T follicular helper cell (primary cell): ENCODE measurements around the gene SLC6A15.

Source experiments
- DNase-seq: peaks from one replicate; pipeline ENCODE4 v3.0.0-alpha.2; 2020; ENCODE audit warnings: low read depth
- total RNA-seq, 2 experiments: gene quantifications; one replicate each; lab custom pipeline; 2026; lab: John Stamatoyannopoulos, UW

The SLC6A15 gene
- total RNA-seq = 0.18 to 0.35 reads per million in 2 experiments

- DNase-seq = no peak
These were observed at the start of gene SLC6A15 for GRCh38 chr12:84912198-84913128. TSS of gene SLC6A15 (minus strand) at chr12:84912799. CDS start at chr12:84892120, 20,679 bp downstream.

GRCh38 chr12:84960918-84961317 lies 48.3 kb upstream of the SLC6A15 start:
- no peak for DNase-seq

DNA sequence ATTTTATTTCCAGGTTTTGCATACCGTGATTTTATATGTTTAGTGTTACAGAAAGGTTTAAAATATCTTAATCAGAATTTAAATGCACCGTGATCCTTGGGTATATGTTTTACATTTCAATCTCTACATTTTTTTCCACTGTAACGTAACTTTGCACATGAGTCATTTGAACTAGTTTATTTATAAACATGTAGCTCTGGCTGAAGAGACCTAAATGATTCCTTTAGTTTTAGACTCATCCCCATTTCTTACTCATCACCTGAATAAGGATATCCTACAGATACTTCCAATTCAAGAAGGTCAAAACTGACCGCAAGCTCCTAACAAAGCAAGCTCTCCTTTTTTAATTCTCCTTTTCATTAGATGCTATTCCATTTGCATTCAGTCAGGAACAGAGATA lies 42.7 kb upstream of the SLC6A15 start:
- no peak for DNase-seq

GRCh38 chr12:84954415-84954814 lies 41.8 kb upstream of the SLC6A15 start:
- no peak for DNase-seq

DNA sequence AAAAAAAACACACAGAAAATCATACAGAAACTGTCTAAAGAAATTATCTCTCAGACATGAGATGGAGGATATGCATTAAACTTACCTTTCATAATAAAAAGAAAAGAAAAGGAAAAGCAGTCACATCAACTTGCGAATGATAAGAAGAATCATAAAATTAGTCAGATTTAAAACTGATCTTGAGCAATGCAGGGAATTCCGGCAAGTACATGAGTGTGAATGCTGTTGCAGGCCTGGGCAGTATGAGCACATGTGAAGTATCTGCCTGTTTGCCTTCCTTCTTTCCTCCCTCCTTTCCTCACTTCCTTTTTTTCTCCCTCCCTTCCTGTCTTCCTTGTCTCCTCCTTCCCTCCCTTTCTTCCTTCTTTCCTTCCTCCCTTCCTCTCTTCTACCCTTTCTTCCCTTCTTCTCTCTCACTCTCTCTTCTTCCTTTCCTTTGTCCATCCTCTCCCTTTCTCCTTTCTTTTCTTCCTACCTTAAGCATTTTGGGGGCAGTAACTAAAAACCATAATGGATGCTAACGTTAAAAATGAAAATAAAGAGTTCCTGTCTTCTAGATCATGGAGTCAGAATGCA lies 38.5 kb upstream of the SLC6A15 start:
- DNase-seq = no peak

- DNase-seq = no peak
These were observed 34.2 kb upstream of the SLC6A15 start for GRCh38 chr12:84946753-84947152.

DNA sequence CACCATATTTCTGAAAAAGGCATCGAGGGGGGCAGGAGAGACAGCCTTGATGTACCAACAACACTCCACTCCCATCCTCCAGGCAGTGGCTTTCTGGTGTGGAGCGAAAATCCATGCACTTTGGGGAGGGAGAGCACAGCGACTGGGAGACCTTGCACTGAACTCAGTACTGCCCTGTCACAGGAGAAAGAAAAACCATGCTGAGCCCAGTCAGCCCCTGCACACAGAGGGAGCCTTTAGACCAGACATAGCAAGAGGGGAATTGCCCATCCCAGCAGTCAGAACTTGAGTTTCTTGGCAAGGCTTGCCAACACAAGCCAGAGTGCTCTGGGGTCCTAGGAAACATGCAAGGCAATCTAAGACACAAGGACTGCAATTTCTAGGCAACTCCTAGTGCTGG lies 24.8 kb upstream of the SLC6A15 start:
- DNase-seq = no peak

- DNase-seq = no peak
These were observed 16.9 kb upstream of the SLC6A15 start for GRCh38 chr12:84929501-84929900.

DNA sequence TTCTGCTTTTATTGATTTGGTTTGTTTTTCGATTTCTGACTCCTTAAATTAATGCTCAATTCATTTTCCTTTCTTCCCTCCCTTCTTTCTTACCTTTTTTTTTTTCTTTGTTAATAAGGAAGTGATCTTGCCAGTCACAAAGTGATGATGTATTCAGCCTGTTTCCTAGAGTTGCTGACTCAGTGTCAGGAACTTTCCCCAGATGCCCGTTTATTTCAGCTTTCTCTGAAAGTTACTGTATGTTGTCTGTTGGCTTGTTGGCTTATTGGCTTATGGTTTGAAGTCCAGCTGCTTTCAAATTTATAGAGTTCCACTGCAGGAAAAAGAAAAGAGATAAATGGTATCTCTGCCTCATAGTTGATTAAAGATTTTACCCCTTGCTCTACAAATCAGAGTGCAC lies 12.4 kb upstream of the SLC6A15 start:
- DNase-seq = no peak

GRCh38 chr12:84922693-84923092 lies 10.1 kb upstream of the SLC6A15 start:
- no peak for DNase-seq

DNA sequence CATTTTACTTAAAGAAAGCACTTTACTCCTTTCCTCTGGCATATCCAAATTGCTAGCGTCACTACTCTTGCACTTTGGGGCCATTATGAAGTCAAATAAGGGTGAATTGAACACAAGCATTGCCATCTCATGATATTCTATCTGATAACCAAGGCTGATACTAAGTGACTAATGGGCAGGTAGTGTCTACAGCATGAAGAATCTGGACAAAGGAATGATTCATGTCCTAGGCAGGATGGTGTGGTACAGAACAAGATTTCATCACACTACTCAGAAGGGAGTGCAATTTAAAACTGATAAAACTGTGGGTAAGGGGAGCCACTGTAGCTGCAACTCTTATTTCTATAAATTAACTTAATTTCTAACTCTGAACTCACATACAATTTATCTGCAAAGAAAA lies 7.7 kb upstream of the SLC6A15 start:
- DNase-seq = no peak

- DNase-seq = no peak
These were observed 6.7 kb upstream of the SLC6A15 start for GRCh38 chr12:84919271-84919670.

DNA sequence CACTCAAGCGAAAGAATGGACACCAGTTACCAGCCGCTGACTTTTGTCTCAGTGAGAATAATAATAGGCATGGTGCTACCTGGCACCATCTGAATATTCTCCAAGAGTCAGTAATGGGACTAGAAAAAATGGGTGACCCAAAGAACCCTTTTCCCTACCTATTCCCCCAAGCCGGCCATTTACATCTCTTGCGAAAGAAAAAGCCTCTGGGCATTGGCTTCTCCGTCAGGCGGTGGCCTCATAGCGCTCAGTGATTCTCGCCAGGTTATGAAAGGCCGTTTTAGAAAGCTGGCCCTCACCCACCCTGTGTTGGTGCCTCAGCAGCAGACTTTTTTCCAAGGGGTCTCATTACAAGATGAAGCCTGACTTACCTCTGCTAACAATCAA lies 523 bp upstream of the SLC6A15 start:
- no peak for DNase-seq

DNA sequence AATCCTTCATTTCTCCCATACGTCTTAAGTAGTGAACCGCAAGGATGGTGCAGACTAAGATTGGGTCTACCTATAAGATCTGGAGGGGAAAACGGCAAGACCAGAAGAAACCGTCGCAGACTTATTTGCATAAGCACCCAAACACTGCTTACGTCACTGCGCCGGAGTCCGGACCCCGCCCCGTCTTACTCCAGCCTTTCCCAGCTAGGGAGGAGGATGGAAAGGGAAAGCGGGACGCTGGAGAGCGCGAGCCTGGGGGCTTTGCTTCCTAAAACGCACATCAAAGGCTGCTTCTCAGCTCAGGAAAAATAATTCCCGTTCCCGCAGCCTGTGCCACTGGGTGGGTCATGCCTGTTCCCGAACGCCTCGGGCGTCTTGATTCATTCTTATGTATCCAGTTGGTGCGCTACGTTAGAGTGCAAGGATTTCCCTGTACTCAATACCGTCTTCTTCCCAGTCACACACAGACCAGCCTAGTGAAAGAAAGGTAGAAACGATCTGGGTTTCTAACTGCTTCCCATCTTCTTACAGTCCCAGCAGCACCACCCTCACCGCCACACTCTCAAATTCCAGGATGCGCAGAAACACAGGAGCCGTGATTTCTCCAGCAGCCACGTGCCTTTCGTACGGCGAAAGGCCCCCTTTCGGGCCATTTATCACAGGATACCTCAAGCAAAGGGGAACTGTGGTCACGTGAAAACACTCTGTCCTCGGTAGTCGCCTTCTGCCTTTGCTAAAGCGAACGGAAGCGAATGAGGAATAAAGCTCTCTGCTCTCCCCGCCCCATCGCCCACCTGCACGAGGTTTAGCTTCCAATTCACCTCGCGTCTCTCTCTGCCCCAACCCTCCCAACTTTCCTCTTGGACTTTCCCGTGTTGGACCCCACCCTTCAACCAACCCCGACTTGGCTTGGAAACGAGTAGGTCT lies 1.1 kb downstream of the SLC6A15 start:
- no peak for DNase-seq

DNA sequence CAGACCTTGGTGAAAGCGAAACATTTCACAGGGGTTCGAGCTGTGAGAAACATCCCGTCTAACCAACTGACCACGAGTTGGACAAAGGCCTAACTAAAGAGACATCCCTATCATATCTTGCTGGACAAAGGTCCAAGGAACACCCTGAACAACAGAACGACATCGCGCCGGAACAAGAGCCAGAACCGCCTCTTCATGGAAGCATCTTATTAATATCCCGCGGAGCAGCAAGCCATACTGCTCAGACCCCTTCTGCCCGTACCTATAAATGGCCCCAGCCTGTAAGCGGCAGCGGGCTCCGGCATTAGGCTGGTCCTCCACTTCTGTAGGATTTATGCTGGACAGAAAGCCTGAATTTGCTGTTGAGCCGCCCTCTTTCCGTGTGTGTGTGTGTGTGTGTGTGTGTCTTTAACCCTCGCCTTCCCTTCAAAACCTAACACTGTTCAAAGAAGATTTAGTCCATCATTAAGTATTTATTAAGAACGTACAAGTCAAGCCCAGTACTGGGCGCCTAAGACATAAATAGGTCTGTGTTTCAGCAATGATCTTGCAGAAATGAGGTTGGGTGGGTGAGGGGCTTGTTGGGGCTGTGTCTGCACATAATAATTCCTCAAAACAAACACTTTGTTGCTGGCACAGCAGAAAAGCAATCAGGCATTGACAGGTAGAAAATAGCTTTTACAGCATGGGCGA lies 1.9 kb downstream of the SLC6A15 start:
- DNase-seq = no peak

DNA sequence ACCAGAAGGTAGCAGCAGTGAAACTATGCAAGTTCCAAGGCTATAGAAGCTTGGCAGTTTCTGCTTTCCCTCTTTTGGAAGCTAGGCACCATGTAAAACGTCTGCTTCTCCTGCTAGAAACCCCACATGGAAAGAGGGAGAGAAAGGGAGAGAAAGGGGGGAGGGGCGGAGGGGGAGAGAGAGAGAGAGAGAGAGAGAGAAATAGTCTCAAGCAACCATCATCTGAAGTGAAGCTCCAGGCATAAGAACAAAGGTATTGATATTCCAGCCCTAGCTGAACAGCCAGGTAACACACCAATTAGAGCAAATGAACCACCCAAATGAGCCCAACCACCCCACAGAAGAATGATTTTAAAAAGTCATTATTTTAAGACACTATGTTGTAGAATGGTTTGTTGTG lies 8.5 kb downstream of the SLC6A15 start:
- no peak for DNase-seq

DNA sequence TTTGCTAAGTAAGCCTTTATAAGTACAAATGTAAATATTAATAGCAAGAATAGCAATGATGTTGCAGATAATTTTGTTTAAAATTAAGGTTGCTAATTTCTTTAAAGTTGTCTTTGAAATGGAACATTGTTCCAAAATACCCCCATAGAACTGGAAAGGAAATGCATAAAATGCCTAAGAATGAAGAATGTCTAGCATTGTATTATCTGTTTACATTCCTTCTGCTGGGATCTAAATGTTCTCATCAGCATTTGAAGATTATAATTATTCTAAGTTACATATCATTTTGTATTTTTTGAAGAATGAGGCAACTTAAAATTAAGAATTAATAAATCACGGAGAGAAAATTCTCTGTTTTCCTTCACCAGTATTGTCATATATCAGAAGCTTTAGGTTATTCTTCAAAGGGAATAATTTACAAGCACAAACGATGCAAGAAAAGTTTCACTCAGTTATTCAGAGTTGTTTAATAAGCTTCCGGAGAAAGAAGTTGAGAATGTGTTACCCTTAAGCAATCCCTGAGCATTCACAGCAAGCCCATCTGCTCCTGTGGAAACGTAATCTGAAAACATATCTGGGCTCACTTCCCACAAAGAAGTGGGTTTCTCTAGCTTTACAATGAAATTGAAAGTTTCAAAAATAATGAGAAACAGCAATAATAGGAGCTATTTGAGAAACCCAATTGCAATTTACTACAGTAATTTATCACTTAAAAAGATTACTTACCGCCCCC lies 21.3 kb downstream of the SLC6A15 start:
- DNase-seq = no peak

DNA sequence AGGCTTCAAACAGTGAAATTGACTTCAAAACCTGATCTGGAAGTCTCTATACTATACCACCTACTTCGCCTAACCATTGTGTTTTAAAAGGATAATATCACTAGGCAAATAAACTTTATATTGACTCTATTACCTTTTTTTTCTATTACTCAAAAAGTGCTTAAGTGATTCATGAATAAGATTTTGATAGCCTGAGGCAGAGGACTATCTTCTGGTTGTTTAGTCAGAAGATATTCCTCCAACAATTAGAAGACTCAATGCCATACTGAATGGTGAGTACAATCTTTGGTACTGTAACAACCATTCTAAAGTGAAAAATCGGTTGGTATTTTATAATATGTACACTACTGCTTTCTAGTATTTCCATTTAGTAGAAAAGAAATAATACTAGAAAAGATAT lies 22.8 kb downstream of the SLC6A15 start:
- no peak for DNase-seq

DNA sequence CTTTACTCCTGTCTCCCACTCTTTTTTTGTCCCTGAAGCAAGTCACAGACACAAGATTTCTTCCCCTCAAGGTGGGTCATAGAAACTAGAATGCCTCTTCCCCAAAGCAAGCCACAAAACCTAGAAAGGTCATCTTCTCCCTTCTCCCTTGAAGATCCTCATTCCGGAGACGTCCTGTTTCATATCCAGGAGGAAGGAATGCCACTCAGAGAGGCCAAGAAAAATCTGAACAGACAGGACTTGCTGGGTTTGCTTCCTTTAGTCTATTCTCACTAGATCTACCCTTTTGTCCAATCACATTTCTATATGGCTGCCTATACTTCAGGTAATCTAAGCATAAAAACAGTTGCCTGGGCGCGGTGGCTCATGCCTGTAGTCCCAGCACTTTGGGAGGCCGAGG lies 23.7 kb downstream of the SLC6A15 start:
- DNase-seq = no peak

DNA sequence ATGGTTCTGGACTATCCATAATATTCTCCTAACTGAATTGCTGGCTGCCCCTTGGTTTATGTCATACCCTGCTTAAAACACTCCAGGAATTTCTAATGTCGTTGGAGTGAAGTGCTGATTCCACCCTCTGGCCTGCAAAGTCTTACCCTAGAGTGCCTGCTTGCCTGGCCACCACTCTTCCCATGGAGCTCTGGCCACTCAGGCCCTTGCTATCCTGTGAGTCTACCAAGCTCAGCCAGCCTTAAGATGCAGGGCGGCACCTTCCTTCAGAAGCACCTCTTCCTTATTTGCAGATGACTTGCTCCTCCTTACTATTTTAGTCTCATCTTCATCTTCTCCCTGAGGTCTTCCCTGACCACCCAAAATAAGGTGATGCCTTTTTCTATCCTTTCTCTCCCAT lies 35.3 kb downstream of the SLC6A15 start:
- no peak for DNase-seq

GRCh38 chr12:84875241-84875640 lies 37.4 kb downstream of the SLC6A15 start:
- no peak for DNase-seq
